Measurements from ENCODE around the gene GAB2. TPM values are rescaled to one million over a fixed set of nuclear protein-coding genes. Genes with fewer than 3 reads are reported as not detected.
A peak's percentile ranks its signal among the peaks of the same experiment; 100 is the strongest.

GAB2 gene
- total RNA-seq, 1 donor from 2014 or later: 39.9 TPM

- Mint-ChIP-seq H3K4me3 (no peak overlapping the region), H3K4me1 (peaks cover 34% of the 10 kb centered on the region), H3K27ac (peak overlapping the region; percentile 57), H3K9me3 (peaks cover 13% of the 10 kb centered on the region), H3K27me3 (ENCODE audit: low read depth) (no peaks in the 10 kb centered on the region), H3K36me3 (peaks cover 15% of the 10 kb centered on the region)
- TF ChIP-seq CTCF (IDR thresholded peaks at IDR 0.05; ENCODE audit: unreplicated experiment): no peak
- DNase-seq (ENCODE audit: low spot score in 2 of 2, unreplicated experiment in 2 of 2): no peak
These were observed 185.6 kb downstream of the GAB2 start for GRCh38 chr11:78231962-78232501.

- H3K4me3 Mint-ChIP-seq: no peak overlapping the region
- TF ChIP-seq CTCF (IDR thresholded peaks at IDR 0.05; ENCODE audit: unreplicated experiment): no peak
- H3K27ac Mint-ChIP-seq: peak overlapping the region; percentile 13
- H3K4me1 Mint-ChIP-seq: peaks cover 34% of the 10 kb centered on the region
- DNase-seq (ENCODE audit: low spot score in 2 of 2, unreplicated experiment in 2 of 2): no peak
- no peaks in the 10 kb centered on the region for H3K27me3 Mint-ChIP-seq (ENCODE audit: low read depth)
- peaks cover 5% of the 10 kb centered on the region for H3K36me3 Mint-ChIP-seq
- H3K9me3 Mint-ChIP-seq: peaks cover under 1% of the 10 kb centered on the region
These were observed 187.3 kb downstream of the GAB2 start for GRCh38 chr11:78230161-78230877.

GRCh38 chr11:78229106-78229505, 188.5 kb downstream of the GAB2 start:
- Mint-ChIP-seq H3K9me3 (no peaks in the 10 kb centered on the region), H3K27me3 (ENCODE audit: low read depth) (no peaks in the 10 kb centered on the region), H3K4me3 (no peak overlapping the region), H3K27ac (no peak overlapping the region), H3K36me3 (peaks cover 15% of the 10 kb centered on the region), H3K4me1 (peaks cover 32% of the 10 kb centered on the region)
- no peak for TF ChIP-seq CTCF (IDR thresholded peaks at IDR 0.05; ENCODE audit: unreplicated experiment)
- DNase-seq (ENCODE audit: low spot score in 2 of 2, unreplicated experiment in 2 of 2): no peak

GRCh38 chr11:78228467-78228866, 189.2 kb downstream of the GAB2 start:
- Mint-ChIP-seq H3K4me3 (no peak overlapping the region), H3K27me3 (ENCODE audit: low read depth) (no peaks in the 10 kb centered on the region), H3K4me1 (peaks cover 28% of the 10 kb centered on the region), H3K27ac (no peak overlapping the region), H3K36me3 (peaks cover 16% of the 10 kb centered on the region), H3K9me3 (no peaks in the 10 kb centered on the region)
- DNase-seq (ENCODE audit: low spot score in 2 of 2, unreplicated experiment in 2 of 2): no peak
- no peak for TF ChIP-seq CTCF (IDR thresholded peaks at IDR 0.05; ENCODE audit: unreplicated experiment)

- TF ChIP-seq CTCF (IDR thresholded peaks at IDR 0.05; ENCODE audit: unreplicated experiment): no peak
- H3K36me3 Mint-ChIP-seq: peaks cover 17% of the 10 kb centered on the region
- no peak overlapping the region for H3K27ac Mint-ChIP-seq
- DNase-seq (ENCODE audit: low spot score in 2 of 2, unreplicated experiment in 2 of 2): no peak
- H3K4me1 Mint-ChIP-seq: peaks cover 22% of the 10 kb centered on the region
- H3K9me3 Mint-ChIP-seq: no peaks in the 10 kb centered on the region
- H3K27me3 Mint-ChIP-seq (ENCODE audit: low read depth): no peaks in the 10 kb centered on the region
- no peak overlapping the region for H3K4me3 Mint-ChIP-seq
These were observed 189.7 kb downstream of the GAB2 start for GRCh38 chr11:78227921-78228320.

All from mesothelial cell of epicardium (in vitro differentiated cells).